Epithelial cell of proximal tubule (primary cell): ENCODE data around the gene RHOH. TPM values are rescaled to one million over a fixed set of nuclear protein-coding genes. Genes with fewer than 3 reads are reported as not detected.
"Not testable (repeated sequence)": the region's sequence is repeated elsewhere in the genome, so short reads cannot be mapped to it uniquely, and the experiment has no call there.

ENCODE experiments used
- DNase-seq: peaks from one replicate; pipeline ENCODE4 v3.0.0-alpha.2; 2011; ENCODE audit warnings: low read depth
- H3K4me3 ChIP-seq: 2 replicates; pipeline ENCODE4 v1.5.1; 2011; ENCODE audit warnings: low read depth, mild to moderate bottlenecking, low read length
- CTCF ChIP-seq: conservative IDR thresholded peaks from 2 replicates; pipeline ENCODE4 v1.5.1; 2012; ENCODE audit warnings: low read depth, mild to moderate bottlenecking, low read length
- total RNA-seq: library from RNA; depleted of rRNA; stranded (reverse); fragments of >200 nt; gene quantifications from 2 replicates; pipeline ENCODE4 v1.2.3, GENCODE V29; 2015

RHOH gene
- total RNA-seq, 1 donor from 2014 or later: not detected

- H3K4me3 ChIP-seq: no peak overlapping the region
Observed at GRCh38 chr4:40283413-40283812, 86.6 kb downstream of the RHOH start.

GRCh38 chr4:40283968-40284367 is 87.1 kb downstream of the RHOH start:
- no peak overlapping the region for H3K4me3 ChIP-seq
- peak; percentile 16 for TF ChIP-seq CTCF
- peak; percentile 61 for DNase-seq

More at GRCh38 chr4:40283413-40283812, 86.6 kb downstream of the RHOH start:
- DNase-seq: no peak
- TF ChIP-seq CTCF: no peak

- no peak for TF ChIP-seq CTCF
- no peak overlapping the region for H3K4me3 ChIP-seq
- no peak for DNase-seq
Observed at GRCh38 chr4:40285692-40286091, 88.9 kb downstream of the RHOH start.

GRCh38 chr4:40288566-40288965 is 91.7 kb downstream of the RHOH start:
- TF ChIP-seq CTCF: no peak
- DNase-seq: no peak
- no peak overlapping the region for H3K4me3 ChIP-seq

- H3K4me3 ChIP-seq: no peak overlapping the region
- no peak for DNase-seq
- no peak for TF ChIP-seq CTCF
Observed at GRCh38 chr4:40289366-40290188, 92.7 kb downstream of the RHOH start.

- DNase-seq, H3K4me3 ChIP-seq: not testable (repeated sequence)
Observed at GRCh38 chr4:40290611-40291186, 93.9 kb downstream of the RHOH start.

- peak; percentile 25 for DNase-seq
- no peak overlapping the region for H3K4me3 ChIP-seq
- no peak for TF ChIP-seq CTCF
Observed at GRCh38 chr4:40292313-40292759, 95.5 kb downstream of the RHOH start.
